GM18951 (cell line): ENCODE measurements around the gene SYP.

Experiments
- POLR2A ChIP-seq: IDR thresholded peaks from 4 replicates; pipeline ENCODE4 v1.6.1; 2011; ENCODE audit warnings: mild to moderate bottlenecking; ENCODE audit not compliant: insufficient read length, insufficient read depth; ENCODE audit errors: extremely low read depth
- in situ Hi-C: fragments of 300-500 bp; cut with MboI; formaldehyde crosslinking; loops from one replicate; pipeline ENCODE4 v1.12.0; 2022; ENCODE audit warnings: low sequenced_read_pairs, mixed read lengths, inconsistent platforms; ENCODE audit not compliant: unreplicated experiment

SYP gene

GRCh38 chrX:49232525-49232924, 32.5 kb upstream of the SYP start:
- no peak for TF ChIP-seq POLR2A
- in situ Hi-C loops = no loop called here

GRCh38 chrX:49231333-49232000, 31.5 kb upstream of the SYP start:
- in situ Hi-C loops = no loop called here
- no peak for TF ChIP-seq POLR2A

GRCh38 chrX:49230500-49231232, 30.7 kb upstream of the SYP start:
- in situ Hi-C loops = no loop called here
- TF ChIP-seq POLR2A = no peak

GRCh38 chrX:49228185-49228584, 28.2 kb upstream of the SYP start:
- in situ Hi-C loops = no loop called here
- TF ChIP-seq POLR2A = no peak

GRCh38 chrX:49227726-49228125, 27.7 kb upstream of the SYP start:
- TF ChIP-seq POLR2A = no peak
- in situ Hi-C loops = no loop called here

- in situ Hi-C loops = no loop called here
- no peak for TF ChIP-seq POLR2A
Measured at GRCh38 chrX:49226946-49227345, 27.0 kb upstream of the SYP start.

- no peak for TF ChIP-seq POLR2A
- in situ Hi-C loops = no loop called here
Measured at GRCh38 chrX:49225858-49226257, 25.9 kb upstream of the SYP start.

GRCh38 chrX:49221868-49222267, 21.9 kb upstream of the SYP start:
- in situ Hi-C loops = no loop called here
- no peak for TF ChIP-seq POLR2A

- in situ Hi-C loops = no loop called here
- no peak for TF ChIP-seq POLR2A
Measured at GRCh38 chrX:49220100-49220499, 20.1 kb upstream of the SYP start.

GRCh38 chrX:49214996-49215526, 15.1 kb upstream of the SYP start:
- no peak for TF ChIP-seq POLR2A

GRCh38 chrX:49214416-49214815, 14.4 kb upstream of the SYP start:
- no peak for TF ChIP-seq POLR2A
- in situ Hi-C loops = no loop called here

More at GRCh38 chrX:49214996-49215526, 15.1 kb upstream of the SYP start:
- in situ Hi-C loops = no loop called here

- TF ChIP-seq POLR2A = no peak
- in situ Hi-C loops = no loop called here
Measured at GRCh38 chrX:49212861-49213260, 12.9 kb upstream of the SYP start.

- no peak for TF ChIP-seq POLR2A
- in situ Hi-C loops = no loop called here
Measured at GRCh38 chrX:49212209-49212608, 12.2 kb upstream of the SYP start.

GRCh38 chrX:49211074-49211473, 11.1 kb upstream of the SYP start:
- in situ Hi-C loops = no loop called here
- TF ChIP-seq POLR2A = no peak
